ENCODE data around the gene AMHR2. TPM values are rescaled to one million over a fixed set of nuclear protein-coding genes. Genes with fewer than 3 reads are reported as not detected.

Gene AMHR2
- total and polyA plus RNA-seq, 9 of the 15 experiments (the other 6 are each of a cell fraction or from before 2014, with no cell fraction given): 8.9 to 49.7 (median 19.3) TPM

DNA sequence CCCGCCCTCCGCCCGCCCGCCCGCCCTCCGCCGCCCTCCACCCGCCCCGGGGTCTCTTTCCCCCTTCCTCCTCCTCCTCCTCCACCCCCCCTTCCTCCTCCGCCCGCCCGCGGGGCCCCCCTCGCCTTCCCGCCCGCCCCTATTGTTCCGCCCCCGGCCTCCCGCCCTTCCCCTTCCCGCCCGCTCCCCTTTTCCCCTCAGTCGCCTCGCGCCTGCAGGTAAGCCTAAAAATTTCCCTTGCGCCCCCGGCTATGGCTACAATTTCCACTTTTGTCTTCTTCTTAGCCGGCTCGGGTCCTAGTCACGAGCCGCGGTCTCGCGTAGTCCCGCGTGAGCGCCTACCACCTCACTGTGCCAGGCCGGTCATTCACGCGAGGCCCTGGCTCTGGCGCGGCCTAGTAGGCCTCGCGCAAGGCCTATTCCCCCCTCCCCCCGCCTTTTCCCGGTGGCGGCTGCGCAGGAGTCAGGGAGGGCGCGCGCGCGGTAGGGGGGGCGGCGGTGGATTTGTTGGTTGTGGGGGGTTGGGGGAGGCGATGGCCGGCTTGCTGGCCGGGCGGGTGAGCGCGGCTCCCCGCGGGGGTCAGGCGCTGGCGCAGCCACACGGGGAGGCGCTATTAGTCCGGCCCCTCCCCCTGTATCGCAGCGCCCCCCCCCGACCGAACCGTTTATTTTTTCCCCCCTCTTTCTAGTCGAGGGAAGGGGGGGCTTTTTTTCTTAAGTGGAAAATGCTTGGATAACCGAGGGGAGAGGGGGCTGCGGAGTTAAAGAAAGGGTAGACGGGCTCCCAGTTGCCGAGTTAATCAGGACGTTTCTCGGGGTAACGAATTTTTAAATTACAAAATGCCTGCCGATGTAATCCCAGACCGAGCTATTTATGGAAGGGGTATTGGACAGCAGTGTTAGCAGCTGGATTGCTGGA, 28.8 kb downstream of the AMHR2 start (continued):
- TF ChIP-seq TRIM28 (IDR thresholded peaks at IDR 0.05) (peak; percentile 16; the same call in 1 of the 2 replicates), TEAD2 (tag; IDR thresholded peaks at IDR 0.05) (no peak), POLR2G (IDR thresholded peaks at IDR 0.05; ENCODE audit: low read depth, low read length) (peak; percentile 98), NFIC (IDR thresholded peaks at IDR 0.05) (peak; percentile 17; the same call in 1 of the 2 replicates), ZFX (CRISPR knock-in tag; IDR thresholded peaks at IDR 0.05) (peak; percentile 100), NR2C1 (IDR thresholded peaks at IDR 0.05) (peak; percentile 62), NR2C1 (tag; IDR thresholded peaks at IDR 0.05) (peak; percentile 85), TAF7 (tag; IDR thresholded peaks at IDR 0.05) (no peak), SIX5 (IDR thresholded peaks at IDR 0.05; ENCODE audit: borderline replicate concordance in 1 of 2, insufficient read depth in 1 of 2, low read depth in 1 of 2, low read length in 2 of 2) (no peak), SPI1 (IDR thresholded peaks at IDR 0.05; ENCODE audit: borderline replicate concordance, low read depth, low read length) (no peak), FOSL1 (tag; conservative IDR thresholded peaks at IDR 0.05) (peak; percentile 56), KDM5B (IDR thresholded peaks at IDR 0.05; ENCODE audit: insufficient replicate concordance, low read depth, low read length) (peak; percentile 65)
- TF ChIP-seq, protein P1, sequence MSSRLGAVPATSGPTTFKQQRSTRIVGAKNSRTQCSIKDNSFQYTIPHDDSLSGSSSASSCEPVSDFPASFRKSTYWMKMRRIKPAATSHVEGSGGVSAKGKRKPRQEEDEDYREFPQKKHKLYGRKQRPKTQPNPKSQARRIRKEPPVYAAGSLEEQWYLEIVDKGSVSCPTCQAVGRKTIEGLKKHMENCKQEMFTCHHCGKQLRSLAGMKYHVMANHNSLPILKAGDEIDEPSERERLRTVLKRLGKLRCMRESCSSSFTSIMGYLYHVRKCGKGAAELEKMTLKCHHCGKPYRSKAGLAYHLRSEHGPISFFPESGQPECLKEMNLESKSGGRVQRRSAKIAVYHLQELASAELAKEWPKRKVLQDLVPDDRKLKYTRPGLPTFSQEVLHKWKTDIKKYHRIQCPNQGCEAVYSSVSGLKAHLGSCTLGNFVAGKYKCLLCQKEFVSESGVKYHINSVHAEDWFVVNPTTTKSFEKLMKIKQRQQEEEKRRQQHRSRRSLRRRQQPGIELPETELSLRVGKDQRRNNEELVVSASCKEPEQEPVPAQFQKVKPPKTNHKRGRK (tag; IDR thresholded peaks at IDR 0.05): no peak
- TF ChIP-seq, protein P2, sequence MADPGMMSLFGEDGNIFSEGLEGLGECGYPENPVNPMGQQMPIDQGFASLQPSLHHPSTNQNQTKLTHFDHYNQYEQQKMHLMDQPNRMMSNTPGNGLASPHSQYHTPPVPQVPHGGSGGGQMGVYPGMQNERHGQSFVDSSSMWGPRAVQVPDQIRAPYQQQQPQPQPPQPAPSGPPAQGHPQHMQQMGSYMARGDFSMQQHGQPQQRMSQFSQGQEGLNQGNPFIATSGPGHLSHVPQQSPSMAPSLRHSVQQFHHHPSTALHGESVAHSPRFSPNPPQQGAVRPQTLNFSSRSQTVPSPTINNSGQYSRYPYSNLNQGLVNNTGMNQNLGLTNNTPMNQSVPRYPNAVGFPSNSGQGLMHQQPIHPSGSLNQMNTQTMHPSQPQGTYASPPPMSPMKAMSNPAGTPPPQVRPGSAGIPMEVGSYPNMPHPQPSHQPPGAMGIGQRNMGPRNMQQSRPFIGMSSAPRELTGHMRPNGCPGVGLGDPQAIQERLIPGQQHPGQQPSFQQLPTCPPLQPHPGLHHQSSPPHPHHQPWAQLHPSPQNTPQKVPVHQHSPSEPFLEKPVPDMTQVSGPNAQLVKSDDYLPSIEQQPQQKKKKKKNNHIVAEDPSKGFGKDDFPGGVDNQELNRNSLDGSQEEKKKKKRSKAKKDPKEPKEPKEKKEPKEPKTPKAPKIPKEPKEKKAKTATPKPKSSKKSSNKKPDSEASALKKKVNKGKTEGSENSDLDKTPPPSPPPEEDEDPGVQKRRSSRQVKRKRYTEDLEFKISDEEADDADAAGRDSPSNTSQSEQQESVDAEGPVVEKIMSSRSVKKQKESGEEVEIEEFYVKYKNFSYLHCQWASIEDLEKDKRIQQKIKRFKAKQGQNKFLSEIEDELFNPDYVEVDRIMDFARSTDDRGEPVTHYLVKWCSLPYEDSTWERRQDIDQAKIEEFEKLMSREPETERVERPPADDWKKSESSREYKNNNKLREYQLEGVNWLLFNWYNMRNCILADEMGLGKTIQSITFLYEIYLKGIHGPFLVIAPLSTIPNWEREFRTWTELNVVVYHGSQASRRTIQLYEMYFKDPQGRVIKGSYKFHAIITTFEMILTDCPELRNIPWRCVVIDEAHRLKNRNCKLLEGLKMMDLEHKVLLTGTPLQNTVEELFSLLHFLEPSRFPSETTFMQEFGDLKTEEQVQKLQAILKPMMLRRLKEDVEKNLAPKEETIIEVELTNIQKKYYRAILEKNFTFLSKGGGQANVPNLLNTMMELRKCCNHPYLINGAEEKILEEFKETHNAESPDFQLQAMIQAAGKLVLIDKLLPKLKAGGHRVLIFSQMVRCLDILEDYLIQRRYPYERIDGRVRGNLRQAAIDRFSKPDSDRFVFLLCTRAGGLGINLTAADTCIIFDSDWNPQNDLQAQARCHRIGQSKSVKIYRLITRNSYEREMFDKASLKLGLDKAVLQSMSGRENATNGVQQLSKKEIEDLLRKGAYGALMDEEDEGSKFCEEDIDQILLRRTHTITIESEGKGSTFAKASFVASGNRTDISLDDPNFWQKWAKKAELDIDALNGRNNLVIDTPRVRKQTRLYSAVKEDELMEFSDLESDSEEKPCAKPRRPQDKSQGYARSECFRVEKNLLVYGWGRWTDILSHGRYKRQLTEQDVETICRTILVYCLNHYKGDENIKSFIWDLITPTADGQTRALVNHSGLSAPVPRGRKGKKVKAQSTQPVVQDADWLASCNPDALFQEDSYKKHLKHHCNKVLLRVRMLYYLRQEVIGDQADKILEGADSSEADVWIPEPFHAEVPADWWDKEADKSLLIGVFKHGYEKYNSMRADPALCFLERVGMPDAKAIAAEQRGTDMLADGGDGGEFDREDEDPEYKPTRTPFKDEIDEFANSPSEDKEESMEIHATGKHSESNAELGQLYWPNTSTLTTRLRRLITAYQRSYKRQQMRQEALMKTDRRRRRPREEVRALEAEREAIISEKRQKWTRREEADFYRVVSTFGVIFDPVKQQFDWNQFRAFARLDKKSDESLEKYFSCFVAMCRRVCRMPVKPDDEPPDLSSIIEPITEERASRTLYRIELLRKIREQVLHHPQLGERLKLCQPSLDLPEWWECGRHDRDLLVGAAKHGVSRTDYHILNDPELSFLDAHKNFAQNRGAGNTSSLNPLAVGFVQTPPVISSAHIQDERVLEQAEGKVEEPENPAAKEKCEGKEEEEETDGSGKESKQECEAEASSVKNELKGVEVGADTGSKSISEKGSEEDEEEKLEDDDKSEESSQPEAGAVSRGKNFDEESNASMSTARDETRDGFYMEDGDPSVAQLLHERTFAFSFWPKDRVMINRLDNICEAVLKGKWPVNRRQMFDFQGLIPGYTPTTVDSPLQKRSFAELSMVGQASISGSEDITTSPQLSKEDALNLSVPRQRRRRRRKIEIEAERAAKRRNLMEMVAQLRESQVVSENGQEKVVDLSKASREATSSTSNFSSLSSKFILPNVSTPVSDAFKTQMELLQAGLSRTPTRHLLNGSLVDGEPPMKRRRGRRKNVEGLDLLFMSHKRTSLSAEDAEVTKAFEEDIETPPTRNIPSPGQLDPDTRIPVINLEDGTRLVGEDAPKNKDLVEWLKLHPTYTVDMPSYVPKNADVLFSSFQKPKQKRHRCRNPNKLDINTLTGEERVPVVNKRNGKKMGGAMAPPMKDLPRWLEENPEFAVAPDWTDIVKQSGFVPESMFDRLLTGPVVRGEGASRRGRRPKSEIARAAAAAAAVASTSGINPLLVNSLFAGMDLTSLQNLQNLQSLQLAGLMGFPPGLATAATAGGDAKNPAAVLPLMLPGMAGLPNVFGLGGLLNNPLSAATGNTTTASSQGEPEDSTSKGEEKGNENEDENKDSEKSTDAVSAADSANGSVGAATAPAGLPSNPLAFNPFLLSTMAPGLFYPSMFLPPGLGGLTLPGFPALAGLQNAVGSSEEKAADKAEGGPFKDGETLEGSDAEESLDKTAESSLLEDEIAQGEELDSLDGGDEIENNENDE (IDR thresholded peaks at IDR 0.05; ENCODE audit: low read depth, low read length): no peak

Measured in K562 (cell line).